HG02642 (cell line): Measurements from ENCODE around the gene COL5A3.
"Not testable (repeated sequence)": the region's sequence is repeated elsewhere in the genome, so short reads cannot be mapped to it uniquely, and the experiment has no call there.

ENCODE experiments used
- ATAC-seq: cut with Tn5 transposase; IDR thresholded peaks from one replicate; pipeline ENCODE4 v1.9.1; 2021; ENCODE audit warnings: mild to moderate bottlenecking; ENCODE audit not compliant: unreplicated experiment, poor library complexity

The COL5A3 gene

GRCh38 chr19:9941671-9942070 is 68.6 kb downstream of the COL5A3 start:
- no peak for ATAC-seq

GRCh38 chr19:9941231-9941630 is 69.1 kb downstream of the COL5A3 start:
- no peak for ATAC-seq

- no peak for ATAC-seq
Observed at GRCh38 chr19:9940778-9941177, 69.5 kb downstream of the COL5A3 start.

DNA sequence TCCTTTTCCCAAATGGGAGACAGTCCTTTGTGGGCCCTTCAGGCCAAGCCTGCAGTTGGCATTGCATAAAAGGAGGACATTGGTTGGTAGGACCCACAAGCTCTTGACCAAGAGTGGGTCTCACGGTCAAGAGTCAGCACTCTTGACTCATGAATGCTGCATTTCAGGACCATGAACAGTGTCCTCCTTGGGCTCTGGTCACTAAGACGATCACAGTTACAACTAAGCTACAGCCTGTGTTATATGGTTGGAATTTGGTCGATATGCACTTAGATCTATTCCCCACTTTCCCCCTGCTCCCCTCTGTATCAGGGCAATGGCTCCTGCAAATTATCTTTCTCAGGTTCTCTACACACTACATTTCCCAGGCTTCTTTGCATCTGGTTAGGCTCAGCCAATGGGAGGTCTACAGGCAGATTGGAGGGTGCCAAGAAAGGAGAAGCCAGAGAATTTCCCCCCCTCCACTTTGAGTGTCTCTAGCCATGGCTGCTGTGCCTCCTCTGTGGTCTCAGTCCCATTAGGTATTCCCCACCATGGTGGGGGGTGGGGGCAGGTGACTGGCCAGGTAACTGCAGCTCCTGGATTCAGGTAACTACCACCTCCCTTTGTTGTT is 70.9 kb downstream of the COL5A3 start:
- no peak for ATAC-seq

DNA sequence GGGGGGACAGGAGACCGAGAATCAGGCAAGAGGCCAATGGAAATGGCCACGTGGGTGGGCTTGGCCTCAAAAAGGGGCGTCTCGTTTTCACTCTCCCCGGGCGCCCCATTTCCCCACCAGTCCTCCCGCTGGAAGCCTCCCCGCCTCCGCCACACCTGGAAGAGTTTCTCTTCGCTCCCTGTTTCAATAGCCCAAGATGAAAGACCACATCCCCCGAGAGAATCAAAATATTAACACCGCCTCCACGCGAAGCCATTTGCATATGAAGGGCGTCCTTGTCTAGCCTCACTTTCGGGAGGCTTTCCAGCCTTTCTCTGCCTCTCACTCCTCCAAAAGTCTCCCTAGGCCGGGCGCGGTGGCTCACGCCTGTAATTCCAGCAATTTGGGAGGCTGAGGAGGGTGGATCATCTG is 73.3 kb downstream of the COL5A3 start:
- ATAC-seq: no peak

- ATAC-seq: no peak
Observed at GRCh38 chr19:9936326-9937000, 73.8 kb downstream of the COL5A3 start, which contains the start of gene OLFM2. Gene OLFM2, minus strand, starts transcription at chr19:9936515. Its CDS starts 149 bp downstream, at chr19:9936366.

DNA sequence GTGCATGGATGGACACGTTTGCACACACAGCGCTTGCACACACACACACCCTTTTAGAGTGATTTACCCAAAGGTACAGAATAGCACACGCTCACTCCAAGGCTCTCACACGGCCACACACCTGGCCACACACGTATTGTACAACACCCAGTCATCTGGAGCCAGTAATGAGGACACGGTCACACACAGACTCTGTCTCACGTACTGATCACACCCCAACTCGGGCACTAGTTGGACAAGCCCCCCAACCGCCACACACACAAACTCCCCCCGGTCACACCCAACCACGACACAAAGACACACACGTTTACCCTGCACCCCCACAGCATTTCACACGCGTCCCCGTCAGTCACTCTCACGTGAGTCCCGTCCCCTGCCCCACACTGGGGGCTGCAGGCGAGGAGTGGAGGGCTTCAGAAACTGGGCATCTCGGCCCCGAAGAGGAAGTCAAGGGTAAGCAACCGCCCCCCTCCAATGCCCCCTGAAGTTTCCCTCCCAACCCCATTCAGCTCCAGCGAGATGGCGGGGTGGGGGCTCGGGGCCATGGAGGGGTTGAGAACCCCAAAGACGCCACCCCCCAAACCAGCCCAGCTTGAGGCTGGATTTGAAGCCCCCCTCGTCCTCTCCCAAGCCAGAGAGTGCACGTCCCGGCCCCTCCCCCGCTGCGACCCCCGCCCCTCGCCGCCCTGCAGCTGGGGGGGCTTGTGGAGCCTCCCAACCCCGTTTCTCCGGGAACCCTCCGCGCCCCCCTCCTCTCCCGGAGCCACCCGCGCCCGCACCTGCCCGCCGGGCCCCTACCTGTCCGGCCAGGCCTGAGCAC is 74.6 kb downstream of the COL5A3 start:
- no peak for ATAC-seq

DNA sequence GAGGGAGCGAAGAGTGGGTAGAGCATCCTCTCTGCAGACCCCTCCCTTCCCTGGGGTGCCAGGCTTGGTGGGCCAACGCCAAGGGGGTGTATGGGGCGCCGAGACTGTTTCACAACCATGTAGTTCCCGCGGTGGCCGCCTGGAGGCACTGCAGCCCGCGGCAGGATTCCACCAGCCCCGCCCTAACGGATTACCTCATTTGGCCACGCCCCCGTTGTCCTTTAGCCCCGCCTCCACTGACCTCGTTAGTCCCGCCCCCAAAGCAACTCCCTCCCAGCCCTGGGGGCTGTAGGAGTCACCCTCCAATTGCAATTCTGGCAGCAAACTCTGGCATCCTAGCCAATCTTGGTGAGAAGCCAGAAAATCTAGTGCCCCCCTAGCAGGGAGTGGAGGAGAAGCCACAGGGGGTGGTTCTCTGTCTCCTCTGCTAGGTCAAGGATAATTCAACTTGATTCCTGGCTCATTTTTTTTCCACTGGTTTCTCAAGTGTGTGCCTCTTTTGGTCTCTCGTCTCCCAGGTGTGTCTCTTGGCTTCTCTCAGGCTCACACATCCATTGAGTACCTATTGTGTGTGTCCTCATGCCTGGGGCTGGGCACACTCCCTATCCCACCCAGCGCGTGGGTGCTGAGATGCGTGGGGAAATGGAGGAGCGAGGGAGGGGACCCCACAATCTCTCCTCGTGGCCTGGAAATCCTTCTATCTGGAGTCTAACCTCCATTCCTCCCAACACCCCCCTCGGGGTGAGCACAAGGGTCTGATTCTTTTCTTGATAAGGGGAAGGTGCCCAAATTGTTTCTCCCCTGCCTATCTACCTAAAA is 76.0 kb downstream of the COL5A3 start:
- no peak for ATAC-seq

- no peak for ATAC-seq
Observed at GRCh38 chr19:9932835-9933234, 77.5 kb downstream of the COL5A3 start.

- no peak for ATAC-seq
Observed at GRCh38 chr19:9931629-9932028, 78.7 kb downstream of the COL5A3 start.

- ATAC-seq: no peak
Observed at GRCh38 chr19:9923440-9923839, 86.9 kb downstream of the COL5A3 start.

DNA sequence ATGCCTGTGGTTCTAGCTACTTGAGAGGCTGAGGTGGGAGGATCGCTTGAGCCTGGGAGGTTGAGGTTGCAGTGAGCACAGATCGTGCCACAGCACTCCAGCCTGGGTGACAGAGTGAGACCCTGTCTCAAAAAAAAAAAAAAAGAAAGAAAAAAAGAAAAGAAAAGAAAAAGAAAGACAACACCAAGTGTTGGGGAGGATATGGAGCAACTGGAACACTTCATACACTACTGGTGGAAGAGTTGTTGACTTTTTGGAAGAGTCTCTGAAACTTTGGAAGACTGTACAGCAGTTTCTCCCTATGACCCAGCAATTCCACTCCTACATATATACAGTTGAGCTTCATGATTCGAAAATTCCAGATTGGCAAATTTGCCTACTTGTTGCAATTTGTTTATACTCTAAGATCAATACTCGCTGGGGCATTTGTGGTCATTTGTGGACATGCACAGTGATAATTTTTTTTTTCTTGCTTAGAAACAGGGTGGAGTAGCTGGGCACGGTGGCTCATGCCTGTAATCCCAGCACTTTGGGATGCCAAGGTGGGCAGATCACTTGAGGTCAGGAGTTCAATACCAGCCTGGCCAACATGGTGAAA is 87.4 kb downstream of the COL5A3 start:
- ATAC-seq: not testable (repeated sequence)

- ATAC-seq: no peak
Observed at GRCh38 chr19:9917321-9917720, 93.0 kb downstream of the COL5A3 start.

DNA sequence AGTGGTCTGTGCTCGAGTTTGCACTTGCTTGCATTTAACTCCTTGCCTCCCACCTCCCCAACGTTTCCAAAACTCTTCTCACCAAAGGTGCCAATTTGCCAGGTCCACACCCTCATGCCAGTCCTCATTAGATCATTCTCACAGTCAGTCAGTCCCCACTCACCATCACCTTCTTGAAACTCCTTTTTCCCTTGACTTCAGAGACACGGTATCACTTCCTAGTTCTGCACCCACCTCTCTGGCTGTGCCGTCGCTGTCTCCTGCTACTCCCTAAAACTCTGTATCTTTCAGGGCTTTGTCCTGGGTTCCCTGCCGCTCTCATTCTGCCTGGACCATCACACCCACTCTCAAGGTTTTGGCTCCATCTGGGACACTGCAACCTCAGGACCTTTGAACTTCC is 93.6 kb downstream of the COL5A3 start:
- ATAC-seq: no peak

- ATAC-seq: no peak
Observed at GRCh38 chr19:9914315-9915207, 95.7 kb downstream of the COL5A3 start.

DNA sequence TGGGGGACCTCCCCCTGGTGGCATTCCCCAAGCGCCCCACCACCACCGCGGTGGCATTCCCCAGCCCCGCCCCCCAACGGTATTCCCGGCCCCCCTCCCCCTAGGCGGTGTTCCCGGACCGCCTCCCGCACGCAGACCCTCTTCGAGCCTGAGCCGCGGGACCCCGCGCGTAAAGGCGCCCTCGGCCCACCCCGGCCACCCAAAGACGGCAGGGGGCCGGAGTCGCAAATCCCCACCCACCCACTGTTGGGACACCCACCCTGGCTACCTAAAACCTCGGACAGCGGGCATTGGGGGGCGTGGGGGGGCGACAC is 96.3 kb downstream of the COL5A3 start:
- no peak for ATAC-seq

DNA sequence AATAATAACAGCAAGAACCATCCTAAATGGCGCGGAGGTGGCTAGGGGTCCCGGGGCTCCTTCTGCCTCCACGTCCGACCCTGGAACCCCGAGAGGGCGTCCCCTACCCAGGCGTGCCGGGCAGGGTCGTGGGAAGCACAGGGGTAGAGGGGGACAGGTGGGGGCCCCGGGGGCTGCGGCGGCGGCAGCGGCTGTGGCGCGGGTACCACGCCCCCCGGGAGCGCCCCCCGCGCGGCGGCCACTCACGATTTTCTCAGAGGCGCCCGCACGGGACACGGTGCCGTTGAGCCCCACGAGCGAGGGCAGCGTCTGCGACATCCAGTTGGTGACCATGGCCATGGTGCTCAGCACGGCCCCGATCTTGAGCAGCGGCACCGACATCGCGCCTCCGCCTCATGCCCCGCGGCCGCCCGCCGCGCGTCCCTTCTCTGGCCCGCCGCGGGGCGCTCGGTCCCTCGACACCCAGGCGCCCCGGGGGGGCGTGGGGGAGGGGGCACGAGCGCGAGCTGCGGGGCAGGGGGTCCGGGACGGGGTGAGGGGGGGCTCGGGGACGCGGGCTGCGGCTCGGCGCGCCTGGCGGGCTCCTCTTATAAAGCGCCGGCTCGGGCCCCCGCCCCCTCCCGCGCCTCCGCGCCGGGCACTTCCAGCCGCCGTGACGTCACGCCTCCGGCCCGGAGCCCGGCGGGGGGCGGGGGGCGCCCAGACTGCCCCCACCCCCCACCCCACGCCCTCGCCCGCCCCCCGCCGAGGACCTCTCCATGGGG is 96.9 kb downstream of the COL5A3 start:
- ATAC-seq: no peak

- no peak for ATAC-seq
Observed at GRCh38 chr19:9912551-9913236, 97.6 kb downstream of the COL5A3 start.
